CD4-positive, alpha-beta T cell (primary cell): ENCODE measurements around the gene GPC2. TPM values are rescaled to one million over a fixed set of nuclear protein-coding genes. Genes with fewer than 3 reads are reported as not detected.
"Not testable (repeated sequence)": the region's sequence is repeated elsewhere in the genome, so short reads cannot be mapped to it uniquely, and the experiment has no call there.

Source experiments
- ATAC-seq: fragments of 200-7000 bp; cut with Tn5 transposase; one replicate; pipeline ENCODE4 v1.10.0; 2022; ENCODE audit warnings: mild to moderate bottlenecking; ENCODE audit not compliant: poor library complexity
- CTCF ChIA-PET: fragments of 350-600 bp; sonication (Branson Sonifier 250); formaldehyde crosslinking; loops from one replicate; lab custom pipeline; 2021; ENCODE audit warnings: antibody characterized with exemption, inconsistent platforms; lab: Charles Lee
- POLR2A ChIA-PET: fragments of 350-600 bp; sonication (Branson Sonifier 250); formaldehyde crosslinking; loops from one replicate; lab custom pipeline; 2021; ENCODE audit warnings: antibody characterized with exemption, inconsistent platforms; lab: Charles Lee
- DNase-seq, 14 experiments: peaks; one replicate each; pipeline ENCODE4 v3.0.0-alpha.2; 2013 to 2020; ENCODE audit warnings: mixed read lengths in 2 of 14
- H3K27ac ChIP-seq, 2 donors: one replicate each; pipeline versions ENCODE4 v1.5.1 to v1.7.0; 2013; ENCODE audit warnings: low read length in 2 of 2, low read depth in 1 of 2, mild to moderate bottlenecking in 1 of 2
- H3K27me3 ChIP-seq, 2 experiments: 1 replicate in 1 of 2; 2 replicates in 1 of 2; pipeline versions ENCODE4 v1.6.1 to v1.7.0; 2013; ENCODE audit warnings: low read length in 2 of 2, control low read depth in 1 of 2, mild to moderate bottlenecking in 1 of 2, moderate library complexity in 1 of 2; ENCODE audit not compliant: insufficient read depth in 2 of 2, control insufficient read depth in 1 of 2
- H3K36me3 ChIP-seq: one replicate; pipeline ENCODE4 v1.6.1; 2013; ENCODE audit warnings: low read length, control low read depth; ENCODE audit not compliant: insufficient read depth
- H3K4me1 ChIP-seq: one replicate; pipeline ENCODE4 v1.6.1; 2013; ENCODE audit warnings: low read length, control low read depth; ENCODE audit not compliant: insufficient read depth
- H3K4me3 ChIP-seq: one replicate; pipeline ENCODE4 v1.5.1; 2013; ENCODE audit warnings: mild to moderate bottlenecking, low read length, moderate library complexity
- H3K9me3 ChIP-seq, 2 experiments: 1 replicate in 1 of 2; 2 replicates in 1 of 2; pipeline versions ENCODE4 v1.6.1 to v1.7.0; 2013; ENCODE audit warnings: low read length in 2 of 2, mild to moderate bottlenecking in 2 of 2, control low read depth in 1 of 2, moderate library complexity in 1 of 2; ENCODE audit not compliant: control insufficient read depth in 1 of 2, insufficient read depth in 1 of 2
- H3K27ac Mint-ChIP-seq: one replicate; pipeline ENCODE4 v1.8.0; 2020; ENCODE audit warnings: mixed read lengths
- H3K27me3 Mint-ChIP-seq: one replicate; pipeline ENCODE4 v1.8.0; 2021; ENCODE audit warnings: mixed read lengths
- H3K36me3 Mint-ChIP-seq: one replicate; pipeline ENCODE4 v1.8.0; 2021; ENCODE audit warnings: low read depth, mixed read lengths
- H3K4me1 Mint-ChIP-seq: one replicate; pipeline ENCODE4 v1.8.0; 2021; ENCODE audit warnings: low read depth, mixed read lengths
- H3K4me3 Mint-ChIP-seq: one replicate; pipeline ENCODE4 v1.8.0; 2020; ENCODE audit warnings: mild to moderate bottlenecking, mixed read lengths
- H3K9me3 Mint-ChIP-seq: one replicate; pipeline ENCODE4 v1.8.0; 2020; ENCODE audit warnings: mixed read lengths
- intact Hi-C, 2 experiments: fragments of 100-400 bp; cut with DNase I in 1 of 2; cut with micrococcal nuclease in 1 of 2; formaldehyde crosslinking; loops; one replicate each; pipeline versions ENCODE4 v1.15.1 to v1.9.0; 2023 to 2025; cut with DNase I, micrococcal nuclease
- total RNA-seq, 174 experiments: library from RNA in 2 of 174; stranded (reverse) in 2 of 174; gene quantifications; one replicate each; pipeline ENCODE4 v1.2.3 and lab custom pipeline; 2021 to 2026
- TF ChIP-seq, protein P1 (sequence below): fragments of 200-600 bp; IDR thresholded peaks from one replicate; pipeline ENCODE4 v1.8.0; 2022; ENCODE audit warnings: antibody characterized with exemption, mild to moderate bottlenecking

The GPC2 gene
- total RNA-seq, 2 experiments from 2014 or later, result 16.4 to 18.7 TPM

- H3K4me1 Mint-ChIP-seq, result peaks cover 37% of the 10 kb centered on the region
- H3K36me3 Mint-ChIP-seq, result no peaks in the 10 kb centered on the region
- no peak overlapping the region for H3K27ac Mint-ChIP-seq
- Histone ChIP-seq H3K4me1 (peaks cover 6% of the 10 kb centered on the region), H3K27ac (no peak overlapping the region), H3K36me3 (no peaks in the 10 kb centered on the region), H3K9me3 (peaks cover 0 to 3% of the 10 kb centered on the region in 2 experiments), H3K27me3 (no peaks in the 10 kb centered on the region), H3K4me3 (no peak overlapping the region)
- H3K27me3 Mint-ChIP-seq, result no peaks in the 10 kb centered on the region
- no peak overlapping the region for H3K4me3 Mint-ChIP-seq
- TF ChIP-seq, protein P1, sequence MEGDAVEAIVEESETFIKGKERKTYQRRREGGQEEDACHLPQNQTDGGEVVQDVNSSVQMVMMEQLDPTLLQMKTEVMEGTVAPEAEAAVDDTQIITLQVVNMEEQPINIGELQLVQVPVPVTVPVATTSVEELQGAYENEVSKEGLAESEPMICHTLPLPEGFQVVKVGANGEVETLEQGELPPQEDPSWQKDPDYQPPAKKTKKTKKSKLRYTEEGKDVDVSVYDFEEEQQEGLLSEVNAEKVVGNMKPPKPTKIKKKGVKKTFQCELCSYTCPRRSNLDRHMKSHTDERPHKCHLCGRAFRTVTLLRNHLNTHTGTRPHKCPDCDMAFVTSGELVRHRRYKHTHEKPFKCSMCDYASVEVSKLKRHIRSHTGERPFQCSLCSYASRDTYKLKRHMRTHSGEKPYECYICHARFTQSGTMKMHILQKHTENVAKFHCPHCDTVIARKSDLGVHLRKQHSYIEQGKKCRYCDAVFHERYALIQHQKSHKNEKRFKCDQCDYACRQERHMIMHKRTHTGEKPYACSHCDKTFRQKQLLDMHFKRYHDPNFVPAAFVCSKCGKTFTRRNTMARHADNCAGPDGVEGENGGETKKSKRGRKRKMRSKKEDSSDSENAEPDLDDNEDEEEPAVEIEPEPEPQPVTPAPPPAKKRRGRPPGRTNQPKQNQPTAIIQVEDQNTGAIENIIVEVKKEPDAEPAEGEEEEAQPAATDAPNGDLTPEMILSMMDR, result no peak
- ChIA-PET POLR2A (interaction anchor here (1.0 kb wide), 1 partner anchor 8 kb away, joined by 5 read pairs; the partner anchor contains the start of genes GPC2 and STAG3), CTCF (no interaction called here)
- intact Hi-C loops, result no loop called here
- H3K9me3 Mint-ChIP-seq, result no peaks in the 10 kb centered on the region
- ATAC-seq, result no peak
- DNase-seq, result no peak
These were observed 8.5 kb upstream of the GPC2 start for GRCh38 chr7:100185726-100186125.

GRCh38 chr7:100183090-100183489 is 5.9 kb upstream of the GPC2 start:
- H3K36me3 ChIP-seq, DNase-seq, H3K9me3 ChIP-seq, H3K27ac ChIP-seq, ATAC-seq, H3K9me3 Mint-ChIP-seq, H3K36me3 Mint-ChIP-seq, H3K27me3 Mint-ChIP-seq, H3K4me3 ChIP-seq, H3K4me3 Mint-ChIP-seq, H3K27me3 ChIP-seq, intact Hi-C loops: not testable (repeated sequence)
- Mint-ChIP-seq H3K27ac (peak overlapping the region; percentile 90), H3K4me1 (peaks cover 30% of the 10 kb centered on the region)
- POLR2A ChIA-PET, result interaction anchor here (0.7 to 8.9 kb wide), 4 partner anchors 17 to 37 kb away, joined by 3 to 109 read pairs (median 3); partner anchors contain the start of gene GAL3ST4
- H3K4me1 ChIP-seq, result peaks cover 25% of the 10 kb centered on the region
- CTCF ChIA-PET, result interaction anchor here (1.2 kb wide), 1 partner anchor 25 kb away, joined by 3 read pairs; no protein-coding TSS in a partner anchor

DNA sequence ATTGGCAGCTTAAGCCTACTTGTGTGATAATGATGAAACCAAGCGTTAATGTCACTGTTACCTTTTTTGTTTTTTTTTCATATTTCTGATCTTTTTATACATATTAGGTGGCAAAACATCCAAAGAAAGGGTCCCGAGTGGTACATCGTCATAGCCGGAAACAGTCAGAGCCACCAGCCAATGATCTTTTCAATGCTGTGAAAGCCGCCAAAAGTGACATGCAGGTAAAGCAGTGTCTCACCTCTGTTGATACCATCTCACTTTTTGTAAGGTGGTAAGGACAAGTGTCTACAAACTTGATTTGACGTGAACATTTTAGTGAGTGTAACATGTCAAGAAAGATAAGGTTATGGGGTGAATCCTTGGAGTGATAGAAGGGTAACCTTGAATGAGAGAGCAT is 5.4 kb upstream of the GPC2 start:
- peak overlapping the region; percentile 90 for H3K27ac Mint-ChIP-seq
- peaks cover 34% of the 10 kb centered on the region for H3K4me1 Mint-ChIP-seq
- H3K27me3 ChIP-seq, H3K27ac ChIP-seq, intact Hi-C loops, H3K9me3 Mint-ChIP-seq, H3K36me3 Mint-ChIP-seq, CTCF ChIA-PET, H3K27me3 Mint-ChIP-seq, H3K36me3 ChIP-seq, H3K4me3 ChIP-seq: not testable (repeated sequence)
- DNase-seq, result peak in 3 of 14 experiments; percentile 37 to 62 (median 48)
- peaks cover 0 to 15% of the 10 kb centered on the region in 2 experiments for H3K9me3 ChIP-seq
- H3K4me1 ChIP-seq, result peaks cover 30% of the 10 kb centered on the region
- peak; percentile 19 for ATAC-seq
- POLR2A ChIA-PET, result interaction anchor here (1.1 to 8.9 kb wide), 3 partner anchors 17 to 36 kb away, joined by 3 to 109 read pairs (median 4); partner anchors contain the start of genes GAL3ST4 and TRAPPC14
- peak overlapping the region; percentile 48 for H3K4me3 Mint-ChIP-seq

GRCh38 chr7:100180084-100180483 is 2.9 kb upstream of the GPC2 start:
- H3K4me3 ChIP-seq, H3K27ac Mint-ChIP-seq, DNase-seq, ATAC-seq, intact Hi-C loops, H3K27ac ChIP-seq, H3K4me3 Mint-ChIP-seq, H3K27me3 ChIP-seq, H3K36me3 ChIP-seq, H3K9me3 Mint-ChIP-seq, H3K27me3 Mint-ChIP-seq, H3K36me3 Mint-ChIP-seq: not testable (repeated sequence)
- ChIA-PET POLR2A (interaction anchor here (0.8 to 8.9 kb wide), 7 partner anchors 9 to 805 kb away, joined by 3 to 109 read pairs (median 3); partner anchors contain the start of genes GAL3ST4, LAMTOR4 and TRIM4), CTCF (interaction anchor here (0.7 kb wide), 1 partner anchor 632 kb away, joined by 3 read pairs; no protein-coding TSS in a partner anchor)
- peaks cover 50% of the 10 kb centered on the region for H3K4me1 Mint-ChIP-seq
- Histone ChIP-seq H3K9me3 (peaks cover 0 to 16% of the 10 kb centered on the region in 2 experiments), H3K4me1 (peaks cover 50% of the 10 kb centered on the region)
